ENCODE results near the gene NR1I3.

The NR1I3 gene

DNA sequence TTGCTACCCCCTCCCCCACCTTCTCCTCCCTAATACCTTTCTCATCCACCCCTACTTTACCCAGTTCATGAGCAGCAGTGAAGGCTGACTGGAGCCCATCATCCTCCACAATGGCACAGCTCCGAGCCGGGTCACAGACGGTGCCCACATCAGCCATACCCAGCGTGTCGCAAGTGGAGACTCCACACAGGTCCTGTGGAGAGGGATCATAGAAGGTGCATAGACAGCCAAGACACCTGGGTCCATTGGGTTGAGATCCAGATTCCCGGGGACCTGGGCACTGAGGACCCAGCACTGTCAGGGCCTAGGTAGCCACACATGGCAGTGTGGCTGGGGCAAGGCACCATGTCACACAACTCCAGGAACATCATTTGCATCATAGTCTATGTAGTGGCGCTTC lies 41.9 kb downstream of the NR1I3 start:
- no peak overlapping the region for H3K27ac ChIP-seq (ENCODE audit: low read length)
- H3K4me1 ChIP-seq (ENCODE audit: control insufficient read depth, insufficient read depth, low read length) = peaks cover 19% of the 10 kb centered on the region
- DNase-seq (ENCODE audit: low read depth, low spot score) = no peak
- H3K27me3 ChIP-seq (ENCODE audit: control insufficient read depth, insufficient read depth, low read length) = no peaks in the 10 kb centered on the region
- no CpG with 5 or more reads among the region's 7 CpGs for WGBS (ENCODE audit: insufficient coverage, insufficient read length)
- H3K4me3 ChIP-seq (ENCODE audit: low read length) = no peak overlapping the region
- no peaks in the 10 kb centered on the region for H3K9me3 ChIP-seq (ENCODE audit: control insufficient read depth, insufficient read depth, low read length)
- H3K36me3 ChIP-seq (ENCODE audit: control insufficient read depth, insufficient read depth, low read length) = peaks cover 21% of the 10 kb centered on the region; the same call in 1 of the 2 replicates

GRCh38 chr1:161195171-161195570 lies 42.8 kb downstream of the NR1I3 start:
- H3K36me3 ChIP-seq (ENCODE audit: control insufficient read depth, insufficient read depth, low read length) = peaks cover 25% of the 10 kb centered on the region; the same call in 1 of the 2 replicates
- WGBS (ENCODE audit: insufficient coverage, insufficient read length) = no CpG with 5 or more reads among the region's 4 CpGs
- no peaks in the 10 kb centered on the region for H3K27me3 ChIP-seq (ENCODE audit: control insufficient read depth, insufficient read depth, low read length)
- H3K4me3 ChIP-seq (ENCODE audit: low read length) = no peak overlapping the region
- H3K27ac ChIP-seq (ENCODE audit: low read length) = no peak overlapping the region
- H3K9me3 ChIP-seq (ENCODE audit: control insufficient read depth, insufficient read depth, low read length) = no peaks in the 10 kb centered on the region
- DNase-seq (ENCODE audit: low read depth, low spot score) = no peak
- H3K4me1 ChIP-seq (ENCODE audit: control insufficient read depth, insufficient read depth, low read length) = peaks cover 11% of the 10 kb centered on the region

- WGBS (ENCODE audit: insufficient coverage, insufficient read length) = no CpG with 5 or more reads among the region's 21 CpGs
- H3K4me1 ChIP-seq (ENCODE audit: control insufficient read depth, insufficient read depth, low read length) = peaks cover 10% of the 10 kb centered on the region
- H3K4me3 ChIP-seq (ENCODE audit: low read length) = no peak overlapping the region
- H3K36me3 ChIP-seq (ENCODE audit: control insufficient read depth, insufficient read depth, low read length) = peaks cover 25% of the 10 kb centered on the region; the same call in 1 of the 2 replicates
- DNase-seq (ENCODE audit: low read depth, low spot score) = no peak
- no peaks in the 10 kb centered on the region for H3K9me3 ChIP-seq (ENCODE audit: control insufficient read depth, insufficient read depth, low read length)
- no peak overlapping the region for H3K27ac ChIP-seq (ENCODE audit: low read length)
- no peaks in the 10 kb centered on the region for H3K27me3 ChIP-seq (ENCODE audit: control insufficient read depth, insufficient read depth, low read length)
Measured at GRCh38 chr1:161193561-161194235, 44.3 kb downstream of the NR1I3 start.

DNA sequence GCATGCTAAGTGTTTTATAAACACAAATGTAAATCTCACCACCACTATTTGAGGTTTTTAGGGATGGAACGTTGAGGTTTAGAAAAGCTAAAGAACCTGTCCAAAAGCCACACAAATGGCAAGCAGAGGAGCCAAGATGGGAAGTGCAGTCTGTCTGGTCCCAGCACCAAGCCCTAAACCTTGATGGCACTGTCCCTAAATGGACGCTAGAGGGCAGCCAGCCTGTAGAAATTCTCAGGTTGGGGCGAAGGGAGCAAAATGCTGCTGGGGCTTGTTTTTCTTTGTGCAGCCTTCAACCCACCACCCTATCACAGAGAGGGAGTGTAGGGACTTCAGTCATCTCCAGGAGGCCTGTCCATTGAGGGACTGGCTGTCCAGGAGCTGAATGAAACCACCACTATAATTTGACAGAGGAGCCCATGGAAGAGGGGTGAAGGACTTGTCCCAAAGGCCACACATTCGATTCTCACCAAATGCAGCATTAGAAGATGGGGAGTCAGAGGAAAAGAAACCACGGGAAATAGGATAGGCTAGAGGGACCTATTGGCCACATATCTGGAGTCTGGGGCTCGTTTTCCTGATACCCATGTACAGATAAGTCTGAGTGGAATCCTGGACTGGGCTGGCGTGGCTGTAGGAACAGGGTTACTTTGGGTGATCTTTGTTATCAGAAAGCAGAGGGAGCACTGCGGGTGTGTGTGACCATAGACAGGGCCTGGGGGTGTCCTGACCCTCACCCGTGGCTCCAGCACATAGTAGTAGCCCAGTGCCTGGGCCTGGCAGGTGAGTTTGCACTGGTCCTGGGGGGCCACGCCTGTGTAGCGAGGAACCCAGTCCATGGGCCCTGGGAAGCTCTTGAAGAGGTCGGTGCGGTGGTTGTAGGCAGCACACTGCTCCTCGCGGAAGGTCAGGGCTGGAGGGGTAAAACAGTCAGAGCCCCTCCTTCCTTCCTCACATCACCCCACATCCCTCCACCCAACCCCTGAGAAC lies 45.2 kb downstream of the NR1I3 start:
- Histone ChIP-seq H3K36me3 (ENCODE audit: control insufficient read depth, insufficient read depth, low read length) (peaks cover 25% of the 10 kb centered on the region; the same call in 1 of the 2 replicates), H3K4me3 (ENCODE audit: low read length) (no peak overlapping the region), H3K27ac (ENCODE audit: low read length) (no peak overlapping the region), H3K4me1 (ENCODE audit: control insufficient read depth, insufficient read depth, low read length) (peaks cover 8% of the 10 kb centered on the region), H3K9me3 (ENCODE audit: control insufficient read depth, insufficient read depth, low read length) (no peaks in the 10 kb centered on the region), H3K27me3 (ENCODE audit: control insufficient read depth, insufficient read depth, low read length) (no peaks in the 10 kb centered on the region)
- no peak for DNase-seq (ENCODE audit: low read depth, low spot score)
- WGBS (ENCODE audit: insufficient coverage, insufficient read length) = no CpG with 5 or more reads among the region's 15 CpGs

DNA sequence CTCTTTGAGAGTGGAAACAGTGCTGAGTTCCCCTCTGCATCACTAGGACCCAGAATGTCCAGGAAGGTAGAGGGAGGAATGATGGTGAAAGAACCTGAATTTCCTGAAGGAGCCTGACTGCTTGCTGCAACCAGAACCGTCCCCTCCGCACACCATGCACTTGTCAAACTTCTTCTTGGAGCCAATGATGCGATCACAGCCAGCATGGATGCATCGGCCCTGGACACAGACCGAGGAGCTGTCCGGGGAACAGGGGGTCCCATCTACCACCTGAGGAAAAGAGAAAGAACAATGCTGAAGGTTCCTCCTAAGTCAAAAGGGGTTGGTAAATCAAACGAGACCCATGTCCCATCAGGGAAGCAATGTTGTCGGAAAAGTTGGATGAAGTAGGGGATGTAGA lies 46.0 kb downstream of the NR1I3 start:
- peaks cover 4% of the 10 kb centered on the region for H3K4me1 ChIP-seq (ENCODE audit: control insufficient read depth, insufficient read depth, low read length)
- no peaks in the 10 kb centered on the region for H3K27me3 ChIP-seq (ENCODE audit: control insufficient read depth, insufficient read depth, low read length)
- H3K36me3 ChIP-seq (ENCODE audit: control insufficient read depth, insufficient read depth, low read length) = peaks cover 25% of the 10 kb centered on the region; the same call in 1 of the 2 replicates
- DNase-seq (ENCODE audit: low read depth, low spot score) = no peak
- H3K9me3 ChIP-seq (ENCODE audit: control insufficient read depth, insufficient read depth, low read length) = no peaks in the 10 kb centered on the region
- no CpG with 5 or more reads among the region's 8 CpGs for WGBS (ENCODE audit: insufficient coverage, insufficient read length)
- H3K4me3 ChIP-seq (ENCODE audit: low read length) = no peak overlapping the region
- no peak overlapping the region for H3K27ac ChIP-seq (ENCODE audit: low read length)

GRCh38 chr1:161190962-161191521 lies 47.0 kb downstream of the NR1I3 start:
- H3K27me3 ChIP-seq (ENCODE audit: control insufficient read depth, insufficient read depth, low read length) = no peaks in the 10 kb centered on the region
- H3K4me3 ChIP-seq (ENCODE audit: low read length) = no peak overlapping the region
- H3K9me3 ChIP-seq (ENCODE audit: control insufficient read depth, insufficient read depth, low read length) = no peaks in the 10 kb centered on the region
- DNase-seq (ENCODE audit: low read depth, low spot score) = no peak
- H3K4me1 ChIP-seq (ENCODE audit: control insufficient read depth, insufficient read depth, low read length) = no peaks in the 10 kb centered on the region
- WGBS (ENCODE audit: insufficient coverage, insufficient read length) = no CpG with 5 or more reads among the region's 22 CpGs
- H3K36me3 ChIP-seq (ENCODE audit: control insufficient read depth, insufficient read depth, low read length) = peaks cover 25% of the 10 kb centered on the region; the same call in 1 of the 2 replicates
- no peak overlapping the region for H3K27ac ChIP-seq (ENCODE audit: low read length)

DNA sequence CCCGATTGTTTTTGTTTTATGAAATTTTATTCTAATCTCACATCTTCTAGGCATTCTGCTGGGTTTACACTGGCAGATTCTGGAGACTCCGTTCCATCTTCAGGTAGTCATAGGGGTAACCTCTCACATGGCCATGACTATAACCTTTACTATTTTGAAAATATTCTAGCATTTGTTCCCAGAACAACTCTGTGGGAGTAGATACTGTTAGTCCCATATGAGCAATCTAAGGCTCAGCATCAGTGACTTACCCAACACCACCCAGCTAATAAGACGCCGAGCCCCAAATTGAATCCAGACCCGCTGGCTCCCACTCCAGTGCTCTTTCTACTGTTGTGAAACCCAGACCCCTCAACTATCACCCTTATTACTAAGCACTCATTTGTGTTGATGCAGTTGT lies 49.0 kb downstream of the NR1I3 start:
- DNase-seq (ENCODE audit: low read depth, low spot score) = no peak
- no CpG with 5 or more reads among the region's 5 CpGs for WGBS (ENCODE audit: insufficient coverage, insufficient read length)
- no peak overlapping the region for H3K4me3 ChIP-seq (ENCODE audit: low read length)
- H3K27me3 ChIP-seq (ENCODE audit: control insufficient read depth, insufficient read depth, low read length) = no peaks in the 10 kb centered on the region
- H3K27ac ChIP-seq (ENCODE audit: low read length) = no peak overlapping the region
- H3K4me1 ChIP-seq (ENCODE audit: control insufficient read depth, insufficient read depth, low read length) = no peaks in the 10 kb centered on the region
- H3K36me3 ChIP-seq (ENCODE audit: control insufficient read depth, insufficient read depth, low read length) = peaks cover 21% of the 10 kb centered on the region; the same call in 1 of the 2 replicates
- H3K9me3 ChIP-seq (ENCODE audit: control insufficient read depth, insufficient read depth, low read length) = no peaks in the 10 kb centered on the region

DNA sequence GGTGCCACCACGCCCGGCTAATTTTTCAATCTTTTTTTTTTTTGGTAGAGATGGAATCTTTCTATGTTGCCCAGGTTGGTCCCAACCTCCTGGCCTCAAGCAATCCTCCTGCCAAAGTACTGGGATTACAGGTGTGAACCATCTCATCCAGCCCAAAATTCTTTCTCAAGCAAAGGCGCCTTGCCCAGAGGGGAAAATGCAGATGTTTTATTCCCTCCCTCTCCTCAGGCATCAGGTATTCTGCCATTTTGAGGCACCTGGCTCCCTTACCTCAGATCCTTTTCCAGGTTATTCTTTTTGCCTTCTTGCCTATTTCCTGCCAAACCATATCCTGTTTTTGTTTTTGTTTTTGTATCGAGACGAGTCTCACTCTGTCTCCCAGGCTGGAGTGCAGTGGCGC lies 49.6 kb downstream of the NR1I3 start:
- Histone ChIP-seq H3K36me3 (ENCODE audit: control insufficient read depth, insufficient read depth, low read length) (peaks cover 16% of the 10 kb centered on the region; the same call in 1 of the 2 replicates), H3K9me3 (ENCODE audit: control insufficient read depth, insufficient read depth, low read length) (no peaks in the 10 kb centered on the region), H3K4me3 (ENCODE audit: low read length) (no peak overlapping the region), H3K27ac (ENCODE audit: low read length) (no peak overlapping the region), H3K4me1 (ENCODE audit: control insufficient read depth, insufficient read depth, low read length) (no peaks in the 10 kb centered on the region), H3K27me3 (ENCODE audit: control insufficient read depth, insufficient read depth, low read length) (no peaks in the 10 kb centered on the region)
- no CpG with 5 or more reads among the region's 6 CpGs for WGBS (ENCODE audit: insufficient coverage, insufficient read length)
- DNase-seq (ENCODE audit: low read depth, low spot score) = no peak

- no CpG with 5 or more reads among the region's 3 CpGs for WGBS (ENCODE audit: insufficient coverage, insufficient read length)
- Histone ChIP-seq H3K27ac (ENCODE audit: low read length) (no peak overlapping the region), H3K36me3 (ENCODE audit: control insufficient read depth, insufficient read depth, low read length) (peaks cover 14% of the 10 kb centered on the region; the same call in 1 of the 2 replicates), H3K27me3 (ENCODE audit: control insufficient read depth, insufficient read depth, low read length) (no peaks in the 10 kb centered on the region), H3K9me3 (ENCODE audit: control insufficient read depth, insufficient read depth, low read length) (no peaks in the 10 kb centered on the region), H3K4me1 (ENCODE audit: control insufficient read depth, insufficient read depth, low read length) (no peaks in the 10 kb centered on the region), H3K4me3 (ENCODE audit: low read length) (no peak overlapping the region)
- DNase-seq (ENCODE audit: low read depth, low spot score) = no peak
Measured at GRCh38 chr1:161187311-161187710, 50.7 kb downstream of the NR1I3 start.

GRCh38 chr1:161185732-161186311 lies 52.2 kb downstream of the NR1I3 start:
- no peaks in the 10 kb centered on the region for H3K27me3 ChIP-seq (ENCODE audit: control insufficient read depth, insufficient read depth, low read length)
- H3K4me3 ChIP-seq (ENCODE audit: low read length) = no peak overlapping the region
- H3K27ac ChIP-seq (ENCODE audit: low read length) = no peak overlapping the region
- no peaks in the 10 kb centered on the region for H3K4me1 ChIP-seq (ENCODE audit: control insufficient read depth, insufficient read depth, low read length)
- H3K9me3 ChIP-seq (ENCODE audit: control insufficient read depth, insufficient read depth, low read length) = no peaks in the 10 kb centered on the region
- no peak for DNase-seq (ENCODE audit: low read depth, low spot score)
- peaks cover under 1% of the 10 kb centered on the region; the same call in 1 of the 2 replicates for H3K36me3 ChIP-seq (ENCODE audit: control insufficient read depth, insufficient read depth, low read length)
- no CpG with 5 or more reads among the region's 2 CpGs for WGBS (ENCODE audit: insufficient coverage, insufficient read length)
